Measurements from ENCODE around the gene SYDE2.

DNA sequence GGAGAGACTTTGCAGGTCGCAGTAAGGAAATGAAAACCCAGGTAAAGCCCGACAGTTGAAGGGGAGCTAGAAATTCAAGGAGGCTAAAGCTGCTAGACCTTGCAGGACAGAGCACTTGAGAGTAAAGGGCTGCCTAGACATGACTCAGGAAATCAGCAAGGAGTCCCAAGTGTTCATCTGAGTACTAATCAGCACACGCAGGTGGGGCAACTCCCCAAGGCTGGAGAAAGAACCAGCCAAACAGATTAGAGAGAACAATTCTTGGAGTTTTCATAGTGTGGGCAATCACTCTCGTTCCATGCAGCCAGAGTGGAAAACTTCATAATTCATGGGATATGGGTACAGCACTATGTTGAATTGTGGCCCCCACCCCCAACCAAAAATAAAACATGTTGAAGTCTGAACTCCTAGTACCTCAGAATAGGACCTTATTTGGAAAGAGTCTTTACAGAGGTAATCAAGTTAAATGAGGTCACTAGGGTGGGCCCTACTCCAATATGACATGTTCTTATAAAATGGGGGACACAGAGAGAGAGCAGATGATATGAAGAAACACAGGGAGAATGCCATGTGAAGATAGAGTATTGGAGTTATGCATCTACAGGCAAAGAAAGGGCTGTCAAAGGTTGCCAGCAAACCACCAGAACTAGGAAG lies 28.0 kb downstream of the SYDE2 start:
- TF ChIP-seq, protein P1, sequence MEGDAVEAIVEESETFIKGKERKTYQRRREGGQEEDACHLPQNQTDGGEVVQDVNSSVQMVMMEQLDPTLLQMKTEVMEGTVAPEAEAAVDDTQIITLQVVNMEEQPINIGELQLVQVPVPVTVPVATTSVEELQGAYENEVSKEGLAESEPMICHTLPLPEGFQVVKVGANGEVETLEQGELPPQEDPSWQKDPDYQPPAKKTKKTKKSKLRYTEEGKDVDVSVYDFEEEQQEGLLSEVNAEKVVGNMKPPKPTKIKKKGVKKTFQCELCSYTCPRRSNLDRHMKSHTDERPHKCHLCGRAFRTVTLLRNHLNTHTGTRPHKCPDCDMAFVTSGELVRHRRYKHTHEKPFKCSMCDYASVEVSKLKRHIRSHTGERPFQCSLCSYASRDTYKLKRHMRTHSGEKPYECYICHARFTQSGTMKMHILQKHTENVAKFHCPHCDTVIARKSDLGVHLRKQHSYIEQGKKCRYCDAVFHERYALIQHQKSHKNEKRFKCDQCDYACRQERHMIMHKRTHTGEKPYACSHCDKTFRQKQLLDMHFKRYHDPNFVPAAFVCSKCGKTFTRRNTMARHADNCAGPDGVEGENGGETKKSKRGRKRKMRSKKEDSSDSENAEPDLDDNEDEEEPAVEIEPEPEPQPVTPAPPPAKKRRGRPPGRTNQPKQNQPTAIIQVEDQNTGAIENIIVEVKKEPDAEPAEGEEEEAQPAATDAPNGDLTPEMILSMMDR (IDR thresholded peaks at IDR 0.05), result no peak
- no peak for TF ChIP-seq EZH2 (IDR thresholded peaks at IDR 0.05; ENCODE audit: borderline replicate concordance, insufficient read depth, low read depth, low read length, poor library complexity, severe bottlenecking)

All from B cell (primary cell).